Measurements from ENCODE around the gene ANTXR2.

Gene ANTXR2

GRCh38 chr4:79883290-79883689 is 189.7 kb downstream of the ANTXR2 start:
- Histone ChIP-seq H3K9me3 (ENCODE audit: low read length) (no peaks in the 10 kb centered on the region), H3K4me1 (ENCODE audit: insufficient read depth, low read length, severe bottlenecking) (no peaks in the 10 kb centered on the region), H3K9me2 (ENCODE audit: low read depth, low read length) (no peaks in the 10 kb centered on the region), H2AFZ (ENCODE audit: low read length) (no peak overlapping the region), H3F3A (ENCODE audit: insufficient read depth, low read length) (no peaks in the 10 kb centered on the region), H3K9ac (ENCODE audit: low read length) (no peak overlapping the region), H3K4me3 (ENCODE audit: low read depth, low read length, poor library complexity, severe bottlenecking) (no peak overlapping the region), H3K36me3 (ENCODE audit: insufficient read depth, low read length) (no peaks in the 10 kb centered on the region), H4K20me1 (ENCODE audit: insufficient read depth, low read length) (no peaks in the 10 kb centered on the region), H3K27ac (ENCODE audit: low read depth, low read length, poor library complexity, severe bottlenecking) (no peak overlapping the region), H3K79me2 (ENCODE audit: insufficient read depth, low read length) (no peaks in the 10 kb centered on the region), H3K27me3 (ENCODE audit: insufficient read depth, low read length) (no peaks in the 10 kb centered on the region), H3K4me2 (ENCODE audit: low read length) (no peak overlapping the region)
- no peak for TF ChIP-seq CTCF (IDR thresholded peaks at IDR 0.05; ENCODE audit: low read length)
- TF ChIP-seq EZH2 (IDR thresholded peaks at IDR 0.05; ENCODE audit: borderline replicate concordance, low read length) = no peak

- no peak overlapping the region for H3K9ac ChIP-seq (ENCODE audit: low read length)
- no peak overlapping the region for H3K4me2 ChIP-seq (ENCODE audit: low read length)
- no peaks in the 10 kb centered on the region for H3K36me3 ChIP-seq (ENCODE audit: insufficient read depth, low read length)
- no peaks in the 10 kb centered on the region for H3K9me3 ChIP-seq (ENCODE audit: low read length)
- H2AFZ ChIP-seq (ENCODE audit: low read length) = no peak overlapping the region
- H3K4me3 ChIP-seq (ENCODE audit: low read depth, low read length, poor library complexity, severe bottlenecking) = no peak overlapping the region
- TF ChIP-seq EZH2 (IDR thresholded peaks at IDR 0.05; ENCODE audit: borderline replicate concordance, low read length) = no peak
- TF ChIP-seq CTCF (IDR thresholded peaks at IDR 0.05; ENCODE audit: low read length) = no peak
- H4K20me1 ChIP-seq (ENCODE audit: insufficient read depth, low read length) = no peaks in the 10 kb centered on the region
- H3K27ac ChIP-seq (ENCODE audit: low read depth, low read length, poor library complexity, severe bottlenecking) = no peak overlapping the region
- H3K4me1 ChIP-seq (ENCODE audit: insufficient read depth, low read length, severe bottlenecking) = no peaks in the 10 kb centered on the region
- H3K27me3 ChIP-seq (ENCODE audit: insufficient read depth, low read length) = no peaks in the 10 kb centered on the region
- no peaks in the 10 kb centered on the region for H3F3A ChIP-seq (ENCODE audit: insufficient read depth, low read length)
- H3K9me2 ChIP-seq (ENCODE audit: low read depth, low read length) = no peaks in the 10 kb centered on the region
- H3K79me2 ChIP-seq (ENCODE audit: insufficient read depth, low read length) = no peaks in the 10 kb centered on the region
These were observed 190.2 kb downstream of the ANTXR2 start for GRCh38 chr4:79882806-79883205.

GRCh38 chr4:79881407-79881806 is 191.6 kb downstream of the ANTXR2 start:
- no peaks in the 10 kb centered on the region for H3K9me3 ChIP-seq (ENCODE audit: low read length)
- no peaks in the 10 kb centered on the region for H3F3A ChIP-seq (ENCODE audit: insufficient read depth, low read length)
- no peak overlapping the region for H3K4me2 ChIP-seq (ENCODE audit: low read length)
- no peak overlapping the region for H2AFZ ChIP-seq (ENCODE audit: low read length)
- H3K9ac ChIP-seq (ENCODE audit: low read length) = no peak overlapping the region
- no peaks in the 10 kb centered on the region for H3K9me2 ChIP-seq (ENCODE audit: low read depth, low read length)
- no peaks in the 10 kb centered on the region for H3K4me1 ChIP-seq (ENCODE audit: insufficient read depth, low read length, severe bottlenecking)
- H3K79me2 ChIP-seq (ENCODE audit: insufficient read depth, low read length) = no peaks in the 10 kb centered on the region
- H3K4me3 ChIP-seq (ENCODE audit: low read depth, low read length, poor library complexity, severe bottlenecking) = no peak overlapping the region
- H4K20me1 ChIP-seq (ENCODE audit: insufficient read depth, low read length) = no peaks in the 10 kb centered on the region
- TF ChIP-seq CTCF (IDR thresholded peaks at IDR 0.05; ENCODE audit: low read length) (no peak), EZH2 (IDR thresholded peaks at IDR 0.05; ENCODE audit: borderline replicate concordance, low read length) (no peak)
- no peaks in the 10 kb centered on the region for H3K36me3 ChIP-seq (ENCODE audit: insufficient read depth, low read length)
- no peaks in the 10 kb centered on the region for H3K27me3 ChIP-seq (ENCODE audit: insufficient read depth, low read length)
- no peak overlapping the region for H3K27ac ChIP-seq (ENCODE audit: low read depth, low read length, poor library complexity, severe bottlenecking)
